Hair follicle dermal papilla cell (primary cell): ENCODE data around the gene TCF25. TPM values are rescaled to one million over a fixed set of nuclear protein-coding genes. Genes with fewer than 3 reads are reported as not detected.

ENCODE experiments used
- total RNA-seq: library from RNA; depleted of rRNA; stranded (reverse); fragments of >200 nt; gene quantifications from 2 replicates; pipeline ENCODE4 v1.2.3, GENCODE V29; 2012

The TCF25 gene
- 280 and 286 TPM in 2 replicates for total RNA-seq

DNA sequence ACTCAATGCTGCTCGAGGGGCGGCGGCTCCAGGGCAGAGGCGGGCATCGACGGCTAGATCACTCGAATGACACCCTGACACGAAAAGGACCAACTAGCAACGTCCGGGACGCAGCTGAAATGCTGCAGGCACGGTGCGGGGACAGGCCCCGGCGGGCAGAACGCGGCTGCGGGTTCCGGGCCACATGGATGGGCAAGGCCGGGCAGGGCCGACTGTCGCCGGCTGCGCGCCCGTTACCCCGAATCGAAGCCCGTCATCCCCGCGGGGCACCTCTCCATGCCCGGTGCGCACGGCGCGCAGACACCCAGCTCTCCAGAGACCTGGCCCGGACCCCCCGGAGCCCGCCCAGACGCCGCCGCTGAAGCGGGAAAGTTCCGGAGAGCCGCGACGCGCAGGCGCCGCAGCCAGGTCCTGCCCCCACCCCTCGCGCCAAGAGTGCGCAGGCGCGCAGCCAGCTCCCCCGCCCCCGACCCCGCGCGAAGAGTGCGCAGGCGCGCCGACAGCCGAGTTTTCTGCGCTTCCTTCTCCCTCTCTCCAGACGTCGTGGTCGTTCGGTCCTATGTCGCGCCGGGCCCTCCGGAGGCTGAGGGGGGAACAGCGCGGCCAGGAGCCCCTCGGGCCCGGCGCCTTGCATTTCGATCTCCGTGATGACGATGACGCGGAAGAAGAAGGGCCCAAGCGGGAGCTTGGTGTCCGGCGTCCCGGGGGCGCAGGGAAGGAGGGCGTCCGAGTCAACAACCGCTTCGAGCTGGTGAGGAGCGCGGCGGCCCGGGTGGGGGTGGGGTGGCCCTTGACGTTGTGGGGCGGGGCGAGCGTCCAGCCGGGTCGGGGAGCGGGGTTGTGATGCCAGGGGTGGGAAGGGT lies at the start of gene TCF25:
Gene TCF25, plus strand, starts transcription at position 484 of the 863 bp plus-strand sequence. Its CDS starts 76 bp downstream, at position 560.

GRCh38 chr16:89828199-89828869 lies 45.1 kb upstream of the TCF25 start, which contains the start of gene SPIRE2:
Gene SPIRE2 (plus strand): TSS chr16:89828475. CDS start chr16:89828551, 76 bp downstream.

DNA sequence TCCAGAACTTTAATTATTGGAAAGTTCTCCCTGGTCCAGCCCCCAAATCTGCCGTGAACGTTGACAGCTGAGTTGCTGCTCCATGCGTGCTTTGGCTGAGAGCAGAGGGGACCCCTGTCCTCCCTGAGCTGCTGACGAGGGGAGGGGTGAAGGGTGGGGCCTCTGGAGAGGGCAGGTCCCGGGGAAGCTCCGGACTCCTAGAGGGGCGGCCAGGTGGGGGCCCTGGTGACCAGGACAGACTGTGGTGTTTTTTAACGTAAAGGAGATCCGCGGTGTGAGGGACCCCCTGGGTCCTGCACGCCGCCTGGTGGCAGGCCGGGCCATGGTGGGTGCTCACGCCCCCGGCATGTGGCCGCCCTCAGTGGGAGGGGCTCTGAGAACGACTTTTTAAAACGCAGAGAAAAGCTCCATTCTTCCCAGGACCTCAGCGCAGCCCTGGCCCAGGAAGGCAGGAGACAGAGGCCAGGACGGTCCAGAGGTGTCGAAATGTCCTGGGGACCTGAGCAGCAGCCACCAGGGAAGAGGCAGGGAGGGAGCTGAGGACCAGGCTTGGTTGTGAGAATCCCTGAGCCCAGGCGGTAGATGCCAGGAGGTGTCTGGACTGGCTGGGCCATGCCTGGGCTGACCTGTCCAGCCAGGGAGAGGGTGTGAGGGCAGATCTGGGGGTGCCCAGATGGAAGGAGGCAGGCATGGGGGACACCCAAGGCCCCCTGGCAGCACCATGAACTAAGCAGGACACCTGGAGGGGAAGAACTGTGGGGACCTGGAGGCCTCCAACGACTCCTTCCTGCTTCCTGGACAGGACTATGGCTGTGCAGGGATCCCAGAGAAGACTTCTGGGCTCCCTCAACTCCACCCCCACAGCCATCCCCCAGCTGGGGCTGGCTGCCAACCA lies 45.3 kb downstream of the TCF25 start, which contains the start of gene MC1R:
Gene MC1R, plus strand, starts transcription at position 410 of the 895 bp plus-strand sequence. Its CDS starts 397 bp downstream, at position 807.

GRCh38 chr16:89922884-89923639 lies 49.7 kb downstream of the TCF25 start, which contains the start of gene TUBB3:
Gene TUBB3 (plus strand): TSS chr16:89923342. CDS start chr16:89923402, 60 bp downstream.

Other genes with a start within 250 kb of the TCF25 start
- 86.7 and 114 TPM in 2 replicates for gene CHMP1A, start 215.9 kb upstream of the TCF25 start, total RNA-seq
- gene SPATA33, start 215.8 kb upstream of the TCF25 start, total RNA-seq: 2.6 and 3.1 TPM in 2 replicates
- gene CDK10, start 186.9 kb upstream of the TCF25 start, total RNA-seq: 35.1 and 35.5 TPM in 2 replicates
- 11.7 and 14.6 TPM in 2 replicates for gene SPATA2L, start 171.9 kb upstream of the TCF25 start, total RNA-seq
- gene VPS9D1, start 152.7 kb upstream of the TCF25 start, total RNA-seq: 18.5 and 19.8 TPM in 2 replicates
- 13.8 and 18.5 TPM in 2 replicates for gene ZNF276, start 152.1 kb upstream of the TCF25 start, total RNA-seq
- gene FANCA, start 56.9 kb upstream of the TCF25 start, total RNA-seq: 3.5 and 4.7 TPM in 2 replicates
- 4.9 and 5.4 TPM in 2 replicates for gene SPIRE2, start 45.1 kb upstream of the TCF25 start, total RNA-seq
- 9.6 and 12.3 TPM in 2 replicates for gene MC1R, start 45.3 kb downstream of the TCF25 start, total RNA-seq
- gene TUBB3, start 49.8 kb downstream of the TCF25 start, total RNA-seq: 211 and 247 TPM in 2 replicates
- gene DEF8, start 75.2 kb downstream of the TCF25 start, total RNA-seq: 63.8 and 65.5 TPM in 2 replicates
- 1.1 and 1.8 TPM in 2 replicates for gene DBNDD1, start 145.9 kb downstream of the TCF25 start, total RNA-seq
- not detected in 2 replicates for gene PRDM7, start 203.7 kb downstream of the TCF25 start, total RNA-seq